Measurements from ENCODE around the gene TCEA3.

Gene TCEA3

DNA sequence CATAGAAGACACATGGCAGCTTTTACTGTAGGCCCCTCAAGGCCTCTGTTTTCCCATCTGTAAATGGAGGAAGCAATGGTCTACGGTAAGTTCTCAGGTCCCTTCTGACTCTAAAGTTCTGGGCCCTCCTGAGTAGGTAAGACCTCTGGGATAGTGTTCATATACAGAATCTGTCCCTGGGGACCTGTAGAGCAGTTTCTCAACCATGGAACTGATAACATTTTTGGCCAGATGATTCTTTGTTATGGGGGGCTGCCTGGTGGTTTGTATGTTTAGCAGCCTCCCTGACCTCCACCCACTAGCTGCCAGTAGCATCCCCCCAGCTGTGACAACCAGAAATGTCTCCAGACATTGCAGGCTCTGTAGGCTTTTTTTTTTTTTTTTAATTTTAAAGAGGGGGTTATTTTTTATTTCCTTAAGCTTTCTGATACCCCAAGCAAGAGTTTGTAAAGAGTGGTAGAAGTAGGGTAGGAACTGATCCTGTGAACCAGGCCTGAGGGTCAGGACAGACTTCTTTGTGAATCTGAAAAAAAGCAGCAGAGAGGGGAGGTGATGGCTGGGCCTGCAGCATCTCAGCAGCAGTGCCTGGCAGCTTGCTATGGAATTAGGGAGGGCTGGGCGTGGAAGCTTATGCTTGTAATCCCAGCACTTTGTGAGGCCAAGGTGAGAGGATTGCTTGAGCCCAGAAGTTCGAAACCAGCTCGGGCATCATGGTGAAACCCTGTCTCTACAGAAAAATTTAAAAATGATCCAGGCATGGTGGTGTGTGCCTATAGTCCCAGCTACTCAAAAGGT is 20.2 kb upstream of the TCEA3 start:
- no peak for DNase-seq

DNA sequence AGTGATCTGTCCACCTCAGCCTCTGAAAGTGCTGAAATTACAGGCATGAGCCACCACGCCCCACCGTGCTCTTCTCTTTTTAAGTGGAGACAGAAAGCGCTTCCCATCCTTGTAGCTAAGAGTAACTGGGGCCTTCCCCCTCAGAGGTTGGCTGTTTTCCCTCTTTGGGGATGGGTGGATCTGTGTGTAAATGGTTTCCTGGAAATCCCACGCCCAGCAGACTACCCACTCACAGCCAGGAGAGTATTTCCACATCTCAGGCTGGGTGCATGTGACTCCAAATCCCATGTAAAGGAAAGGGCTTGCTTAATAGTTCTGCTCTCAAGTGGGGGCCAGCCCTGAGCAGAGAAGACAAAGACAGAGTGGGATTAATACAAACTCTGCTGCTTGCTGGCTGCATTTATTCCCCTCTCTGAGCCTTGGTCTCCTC is 19.6 kb upstream of the TCEA3 start:
- DNase-seq = no peak

DNA sequence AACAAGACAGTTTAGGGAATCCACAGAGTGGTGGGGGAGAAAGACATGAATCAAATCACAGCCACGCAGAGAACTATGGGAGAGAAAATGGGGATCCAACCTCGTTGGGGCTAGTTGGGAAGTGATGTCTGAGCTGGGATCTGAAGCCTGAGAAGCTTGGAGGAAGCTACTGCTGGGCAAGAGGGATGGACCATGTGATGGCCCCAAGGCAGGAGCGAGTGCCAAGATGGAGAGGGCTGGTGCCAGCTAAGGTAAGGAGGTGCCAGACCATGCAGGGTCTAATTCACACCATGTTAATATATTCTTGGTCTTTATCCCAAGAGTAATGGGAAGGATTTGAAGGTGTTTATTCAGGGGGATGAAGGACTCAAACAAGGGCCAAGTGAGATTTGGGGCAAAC is 18.2 kb upstream of the TCEA3 start:
- no peak for DNase-seq

DNA sequence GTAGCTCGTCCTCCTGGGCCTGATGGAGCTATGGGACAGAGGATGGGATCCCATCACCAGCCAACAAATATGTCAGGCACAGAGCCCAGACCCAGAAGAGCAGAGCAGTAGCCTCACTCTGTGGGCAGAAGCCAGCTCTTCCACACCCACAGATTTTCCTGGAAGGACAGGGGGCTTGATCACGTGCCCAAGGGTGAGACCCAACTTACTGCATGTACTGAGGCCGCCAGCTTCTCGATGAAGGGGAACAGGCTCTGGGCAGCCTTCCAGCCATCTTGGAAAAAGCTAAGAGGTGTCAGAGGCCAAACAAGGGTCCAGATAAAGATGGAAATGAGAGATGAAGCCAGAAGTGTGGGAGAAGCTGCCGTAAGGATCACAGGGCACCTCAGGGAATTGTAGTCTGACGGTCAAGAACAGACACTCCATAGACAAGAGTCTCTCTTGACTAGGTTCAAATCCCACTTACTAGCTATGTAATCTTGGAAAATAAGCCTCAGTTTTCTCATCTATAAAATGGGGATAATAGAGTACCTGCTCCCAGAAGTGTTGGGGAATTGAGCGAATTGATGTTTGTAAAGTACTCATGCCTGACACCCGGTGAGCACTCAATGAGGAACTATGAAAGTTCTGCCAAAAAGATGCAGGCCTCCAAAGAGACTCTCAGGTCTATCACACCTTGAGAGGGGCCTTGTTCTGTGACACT is 17.0 kb upstream of the TCEA3 start:
- DNase-seq = no peak

DNA sequence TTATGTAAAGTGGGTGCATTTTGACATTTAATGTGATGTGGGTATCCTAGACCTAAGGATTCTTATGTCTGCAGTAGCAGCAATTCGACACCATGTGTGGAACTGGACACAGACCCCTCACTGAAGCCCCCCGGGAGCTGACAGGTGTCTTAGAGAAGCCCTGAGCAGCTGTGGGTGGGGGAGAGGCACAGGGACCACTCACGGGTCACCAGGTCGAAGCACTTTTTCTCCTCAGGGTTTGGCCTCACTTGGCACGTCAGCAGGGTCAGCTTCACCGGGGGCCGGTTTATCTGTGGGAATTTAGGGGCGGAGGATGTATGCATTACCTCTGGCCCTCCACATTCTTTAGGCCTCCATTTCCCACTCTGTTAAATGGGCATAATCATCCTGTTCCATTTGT is 14.0 kb upstream of the TCEA3 start:
- DNase-seq = no peak

DNA sequence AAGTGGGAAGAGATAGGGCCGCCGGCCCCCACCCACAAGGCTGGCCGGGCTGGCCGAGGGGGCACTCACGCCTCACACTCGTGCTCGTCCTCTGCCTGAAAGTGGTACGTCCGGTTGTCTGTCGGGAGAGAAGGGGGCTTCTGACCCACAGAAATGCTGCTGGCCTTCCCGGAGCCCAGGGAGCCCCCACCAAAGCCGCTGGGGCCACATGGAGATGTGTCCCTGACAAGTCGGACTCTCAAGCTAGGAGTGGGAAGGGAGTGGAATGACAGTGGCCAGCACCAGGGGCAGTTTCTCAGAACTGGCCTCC is 12.8 kb upstream of the TCEA3 start:
- DNase-seq = no peak

DNA sequence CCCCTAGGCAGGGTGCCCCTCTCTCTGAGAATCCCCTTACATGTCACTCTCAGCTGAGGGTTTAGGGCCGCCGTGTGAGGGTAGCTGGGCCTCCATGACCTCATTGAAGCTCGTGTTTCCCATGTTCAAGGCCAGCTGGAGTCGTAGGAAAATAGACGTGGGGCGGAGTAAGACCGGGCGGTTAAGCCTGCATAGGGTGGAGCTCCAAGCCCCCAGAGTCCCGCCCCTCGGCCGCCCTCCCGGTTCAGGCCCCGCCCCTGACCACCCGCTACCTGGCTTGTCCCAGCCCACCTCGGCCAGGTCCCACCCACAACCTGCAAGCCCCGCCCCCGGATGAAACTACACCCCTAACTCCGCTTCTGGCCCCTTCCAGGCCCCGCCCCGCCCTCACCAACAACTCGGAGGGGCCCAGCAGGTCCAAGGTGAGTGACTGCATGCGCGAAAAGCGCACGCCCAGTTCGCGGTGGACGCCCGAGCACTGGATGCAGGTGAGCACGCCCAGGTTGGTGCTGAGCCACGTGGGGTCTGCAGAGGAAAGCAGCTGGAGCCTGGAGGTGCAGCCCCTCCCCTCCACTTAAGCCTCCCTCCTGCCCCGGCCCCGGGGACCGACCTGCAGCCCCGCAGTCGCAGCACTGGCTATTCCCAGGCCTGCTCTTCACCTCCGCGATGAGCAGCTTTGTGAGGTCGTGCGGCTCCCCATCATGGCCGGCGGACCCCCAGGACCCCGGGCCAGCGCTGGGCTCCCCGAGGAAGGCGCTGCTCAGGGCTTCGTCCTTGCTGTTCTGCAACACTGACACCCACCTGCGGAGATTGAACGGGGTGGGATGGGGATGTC is 12.2 kb upstream of the TCEA3 start:
- DNase-seq = no peak

DNA sequence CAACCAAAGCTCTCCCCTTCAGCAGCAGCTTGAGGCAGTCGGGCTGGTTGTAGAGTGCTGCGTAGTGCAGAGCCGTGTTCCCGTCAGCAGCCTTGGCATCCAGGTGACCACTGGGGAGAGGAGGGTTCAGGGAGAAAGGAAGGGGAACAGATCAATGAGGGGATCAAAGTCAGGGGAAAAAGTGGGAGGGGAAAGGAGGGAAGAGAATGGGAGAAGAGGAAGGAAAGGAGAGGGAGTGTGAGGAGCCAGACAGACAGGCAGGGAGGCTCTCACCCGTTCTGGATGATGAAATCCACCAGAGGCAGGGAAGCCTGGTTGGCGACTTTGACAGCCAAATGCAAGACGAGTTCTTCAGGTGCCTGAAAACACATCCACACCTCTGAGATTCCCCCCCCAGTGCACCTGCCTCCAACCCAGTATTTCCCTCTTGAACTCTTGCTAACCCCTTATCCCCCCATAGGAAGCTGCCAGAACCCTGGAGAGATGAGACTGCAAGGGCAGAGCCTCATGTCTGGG is 9.8 kb upstream of the TCEA3 start:
- DNase-seq = no peak

DNA sequence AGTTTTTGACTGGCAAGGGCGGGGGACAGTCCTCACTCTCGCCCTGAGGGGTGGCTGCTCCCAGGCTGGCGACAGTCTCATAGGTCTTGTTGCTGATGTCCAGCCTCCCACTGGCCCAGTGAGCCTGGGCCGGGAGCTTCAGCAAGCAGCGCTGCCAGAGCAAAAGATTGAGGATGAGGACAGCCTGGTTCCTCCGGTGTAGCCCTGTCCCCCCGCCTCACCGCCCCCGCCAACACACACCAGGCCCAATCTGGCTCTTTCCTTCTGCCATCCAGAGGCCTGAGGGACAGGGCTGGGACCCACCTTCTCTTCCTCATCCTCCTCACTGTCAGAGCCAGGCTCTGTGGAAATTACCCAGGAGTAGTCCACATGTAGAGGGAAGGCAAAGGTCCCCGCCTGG is 8.6 kb upstream of the TCEA3 start:
- no peak for DNase-seq

DNA sequence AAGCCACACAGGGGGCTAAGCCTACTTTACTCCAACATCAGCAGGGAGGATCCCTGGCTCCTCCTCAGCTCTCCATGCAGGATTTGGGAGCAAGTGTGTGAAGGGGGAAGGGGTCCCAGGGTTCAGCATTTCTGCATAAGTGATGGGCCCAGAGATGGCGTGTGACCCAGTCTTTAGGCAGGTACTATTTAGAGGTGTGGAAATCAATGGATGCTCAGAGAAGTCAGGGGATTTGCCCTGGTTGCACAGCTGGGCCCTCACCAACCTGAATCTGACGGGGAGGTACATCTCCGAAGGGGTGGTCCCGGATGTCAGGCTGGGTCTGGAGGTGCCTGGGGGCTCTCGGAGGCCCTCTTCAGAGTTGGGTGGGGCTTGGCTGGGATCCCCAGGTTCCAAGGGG is 6.9 kb upstream of the TCEA3 start:
- DNase-seq = no peak

DNA sequence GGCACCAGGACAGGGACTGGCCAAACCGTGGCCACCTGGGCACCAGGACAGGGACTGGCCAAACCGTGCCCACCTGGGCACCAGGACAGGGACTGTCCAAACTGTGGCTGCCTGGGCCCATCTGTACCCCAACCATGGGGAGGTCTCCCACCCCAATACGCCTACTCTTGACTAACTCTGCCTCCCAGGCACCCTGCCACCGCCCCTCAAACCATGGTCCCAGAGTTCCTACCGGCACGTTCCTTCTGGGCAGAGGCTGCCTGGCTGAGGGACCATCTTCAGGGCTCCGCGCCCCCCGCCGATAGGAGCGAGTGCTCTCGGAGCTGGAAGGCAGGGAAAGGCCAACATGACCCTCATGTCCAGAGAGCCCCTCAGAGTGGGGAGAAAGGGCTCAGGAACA is 6.3 kb upstream of the TCEA3 start:
- DNase-seq = no peak

DNA sequence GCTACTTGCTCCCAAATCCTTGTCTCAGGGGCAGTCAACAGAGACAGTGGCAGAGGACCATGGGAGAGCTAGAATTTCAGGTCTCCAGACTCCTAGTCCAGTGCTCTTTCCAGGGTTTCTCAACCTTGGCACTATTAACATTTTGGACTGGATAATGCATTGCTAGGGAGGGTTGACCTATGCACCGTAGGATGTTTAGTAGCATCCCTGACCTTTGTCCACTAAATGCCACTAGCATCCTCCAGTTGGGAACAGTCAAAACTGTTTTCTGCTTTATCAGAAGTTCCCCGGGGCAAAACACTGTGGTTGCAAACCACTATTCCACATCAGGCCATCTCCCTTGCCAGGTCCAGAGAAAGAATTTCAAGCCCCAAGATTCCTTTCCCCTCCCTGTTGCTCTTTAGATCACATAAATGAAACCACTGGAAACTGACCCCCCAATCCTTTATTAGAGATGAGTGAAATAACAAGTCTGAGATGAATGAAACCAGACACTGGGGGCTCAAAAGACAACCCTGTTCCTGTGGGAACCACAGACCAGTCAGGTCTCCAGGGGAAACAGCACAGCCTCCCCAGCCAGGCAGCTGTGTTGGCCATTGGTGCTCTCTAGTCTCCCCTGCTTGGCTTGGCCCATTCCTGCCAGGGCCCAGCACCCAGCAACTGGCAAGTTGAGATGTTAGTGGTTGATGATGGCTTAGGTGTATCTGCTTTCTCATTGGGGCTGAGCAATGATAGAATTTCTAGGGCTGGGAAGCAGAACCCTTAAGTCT is 3.8 kb upstream of the TCEA3 start:
- no peak for DNase-seq

DNA sequence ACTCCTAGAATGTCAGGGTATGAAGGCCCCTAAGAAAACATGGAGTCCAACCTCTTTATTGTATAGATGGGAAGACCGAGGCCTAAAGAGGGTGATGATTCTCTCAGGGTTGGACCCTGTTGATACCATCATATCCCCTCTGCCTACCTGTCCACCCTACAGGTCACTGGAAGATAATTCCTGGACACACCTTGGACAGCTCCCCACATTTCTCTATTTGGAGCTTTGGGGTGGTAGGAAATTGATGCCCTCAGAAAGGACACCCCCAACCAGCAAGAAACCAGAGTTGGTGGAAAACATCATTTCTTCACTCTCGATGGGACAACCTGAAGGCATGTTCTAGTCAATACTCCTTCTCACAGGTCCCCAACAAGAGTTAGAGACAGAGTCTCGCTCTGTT is 3.0 kb upstream of the TCEA3 start:
- no peak for DNase-seq

DNA sequence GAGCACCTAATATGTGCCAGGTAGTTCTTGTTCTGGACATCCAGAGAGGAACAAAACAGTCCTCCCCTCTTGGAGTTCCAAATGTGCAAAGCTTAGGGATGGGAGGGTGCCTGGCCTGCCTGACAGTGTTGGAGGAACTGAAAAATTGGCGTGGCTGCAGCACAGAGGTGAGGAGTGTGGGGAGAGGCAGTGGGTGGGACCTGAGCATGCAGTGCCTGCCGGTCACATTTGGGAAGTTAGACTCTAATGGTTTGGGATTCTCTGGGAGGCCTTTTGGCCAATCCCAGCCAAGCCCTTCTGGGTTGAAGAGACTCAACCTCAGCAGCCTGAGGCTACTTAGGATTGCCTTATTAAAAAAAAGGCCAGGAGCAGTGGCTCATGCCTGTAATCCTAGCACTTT is 2.3 kb upstream of the TCEA3 start:
- no peak for DNase-seq

DNA sequence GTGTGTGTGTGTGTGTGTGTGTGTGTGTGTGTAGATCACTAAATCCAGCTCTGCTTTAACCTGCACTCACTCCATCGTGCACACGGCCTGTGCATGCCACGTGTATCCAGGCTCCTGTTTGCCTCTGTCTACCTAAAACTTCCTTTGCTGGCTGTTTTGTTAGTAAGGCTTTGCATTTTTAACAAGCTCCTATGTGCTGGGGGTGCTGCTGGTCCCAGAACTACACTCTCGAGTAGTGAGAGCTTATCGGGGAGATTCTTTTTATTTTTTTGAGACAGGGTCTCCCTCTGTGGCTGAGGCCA is 596 bp upstream of the TCEA3 start:
- DNase-seq = no peak

DNA sequence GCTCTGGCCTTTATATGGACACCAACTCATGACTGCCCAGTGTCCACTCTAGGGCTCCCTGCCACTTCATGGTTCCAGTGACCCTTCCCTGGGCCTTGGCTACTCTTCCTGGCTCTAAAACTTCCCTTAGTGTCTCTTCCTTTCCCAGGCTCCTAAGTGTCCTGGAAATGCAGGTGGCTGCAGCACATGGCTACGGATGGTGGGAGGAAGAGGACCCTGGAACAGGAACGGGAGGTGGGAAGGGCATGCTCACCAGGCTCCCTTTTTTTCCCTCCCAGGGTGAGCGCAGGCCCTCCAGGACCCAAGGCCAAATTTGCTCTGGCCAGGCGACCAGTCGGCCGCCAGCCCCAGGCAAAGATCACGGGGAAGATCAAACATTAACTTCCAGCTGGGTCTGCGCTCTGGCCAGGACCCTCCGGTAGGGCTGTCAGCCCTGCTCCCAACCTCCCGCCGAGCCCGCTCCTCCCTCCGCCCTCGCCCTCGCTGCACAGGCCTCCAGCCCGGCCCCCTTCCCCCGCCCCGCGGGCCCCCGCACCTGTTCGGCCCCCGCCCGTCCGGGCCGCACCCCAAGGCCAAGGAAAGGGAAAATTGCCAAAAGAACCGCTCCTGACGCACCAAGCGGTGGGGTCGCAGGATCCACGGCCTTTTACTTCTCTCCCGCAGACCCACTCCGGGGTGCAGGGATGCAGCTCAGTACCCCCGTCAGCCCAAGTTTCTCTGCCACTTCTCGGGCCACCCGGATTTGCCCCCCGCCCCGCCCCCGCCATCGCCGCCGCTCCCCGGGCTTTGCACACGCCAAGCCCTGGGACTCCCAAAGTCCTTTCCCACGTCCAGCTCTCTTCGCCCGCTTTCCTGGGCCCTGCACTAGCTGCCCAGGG is 894 bp downstream of the TCEA3 start:
- DNase-seq = no peak

DNA sequence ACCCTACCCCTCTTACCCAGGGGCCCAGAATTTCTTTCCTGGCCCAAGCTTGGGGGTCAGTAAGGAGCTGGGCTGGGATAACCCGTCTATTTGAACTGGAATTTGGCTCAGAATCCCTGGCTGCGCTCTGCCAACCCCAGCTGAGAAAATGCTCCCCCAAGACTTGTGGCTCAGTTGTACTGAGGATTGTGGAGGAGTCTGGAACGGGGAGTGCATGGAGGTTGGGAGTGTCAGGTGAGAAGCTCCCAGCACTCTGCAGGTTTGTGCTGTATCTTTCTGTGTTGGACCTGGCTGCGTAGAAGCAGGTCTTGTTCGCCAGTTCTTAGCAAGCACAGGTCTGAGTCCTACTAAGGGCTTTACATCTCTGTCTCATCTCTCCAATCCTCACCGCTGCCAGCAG is 1.6 kb downstream of the TCEA3 start:
- DNase-seq = no peak

DNA sequence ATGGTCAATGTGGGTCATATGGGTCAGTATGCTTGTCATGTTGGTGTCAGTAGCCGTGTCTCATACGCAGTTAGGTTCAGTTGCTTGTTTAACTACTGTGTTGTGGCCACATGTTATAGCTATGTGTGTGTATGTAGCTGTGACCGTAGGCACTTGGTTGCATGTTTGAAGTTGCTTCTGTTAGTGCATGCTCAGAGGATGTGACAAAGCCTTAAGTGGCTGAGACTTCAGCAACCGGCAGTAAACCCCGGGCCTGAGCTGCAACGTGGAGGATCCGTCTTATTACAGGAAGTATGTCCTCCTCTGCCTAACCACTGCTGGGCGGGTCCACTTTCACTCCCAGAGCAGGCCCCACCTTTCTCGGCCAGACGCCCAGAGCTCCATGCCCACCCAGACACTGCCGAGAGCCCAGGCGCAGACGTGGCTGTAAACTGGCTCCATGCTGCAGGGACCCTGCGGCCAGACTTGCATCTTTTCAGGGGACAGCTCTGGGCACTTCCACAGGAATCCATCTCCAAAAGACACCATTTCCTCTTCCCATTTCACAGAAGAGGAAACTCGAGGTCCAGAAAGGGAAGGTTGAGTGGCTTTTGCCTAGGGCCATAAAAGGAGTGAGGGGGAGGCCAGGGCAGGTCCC is 2.2 kb downstream of the TCEA3 start:
- DNase-seq = peak; percentile 86

DNA sequence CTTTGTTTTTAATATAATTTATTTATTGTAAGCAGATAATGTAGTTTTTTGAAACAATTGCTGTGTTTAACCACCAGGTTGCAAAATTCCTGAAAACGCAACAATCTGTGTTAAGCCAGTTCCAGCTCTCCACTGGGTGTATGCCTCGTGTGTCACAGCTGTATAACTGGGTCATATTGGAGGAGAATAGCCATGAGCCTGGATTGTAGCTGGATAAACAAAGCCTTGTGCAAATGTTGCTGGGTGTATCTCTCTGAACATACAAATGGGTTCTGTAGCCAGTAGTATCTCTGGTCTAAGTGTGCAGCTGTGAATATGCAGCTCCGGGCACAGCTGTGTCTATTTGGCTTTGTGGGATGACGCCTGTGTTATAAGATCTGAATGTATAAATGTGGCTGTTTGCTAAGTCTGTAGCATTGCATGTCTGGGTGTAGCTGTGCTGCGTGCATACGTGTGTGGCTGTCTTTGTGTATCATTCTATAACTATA is 2.8 kb downstream of the TCEA3 start:
- no peak for DNase-seq

DNA sequence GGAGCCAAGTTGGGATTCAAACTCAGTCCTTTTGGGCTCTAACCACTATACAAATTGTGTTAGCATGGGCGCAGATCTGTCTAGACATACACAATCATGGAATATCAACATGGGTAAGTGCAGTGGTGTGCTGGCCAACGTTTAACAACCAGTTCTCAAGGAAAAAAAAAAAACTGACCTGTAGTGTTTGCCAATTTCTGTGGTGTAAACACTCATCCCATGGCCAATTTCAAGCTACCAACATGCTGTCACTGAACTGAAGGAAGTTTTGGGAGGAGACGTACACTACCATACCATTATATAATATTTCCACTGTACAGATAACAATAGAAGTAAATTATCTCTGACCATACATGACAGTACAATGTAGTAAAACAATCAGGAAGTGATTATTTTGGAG is 3.2 kb downstream of the TCEA3 start:
- no peak for DNase-seq

DNA sequence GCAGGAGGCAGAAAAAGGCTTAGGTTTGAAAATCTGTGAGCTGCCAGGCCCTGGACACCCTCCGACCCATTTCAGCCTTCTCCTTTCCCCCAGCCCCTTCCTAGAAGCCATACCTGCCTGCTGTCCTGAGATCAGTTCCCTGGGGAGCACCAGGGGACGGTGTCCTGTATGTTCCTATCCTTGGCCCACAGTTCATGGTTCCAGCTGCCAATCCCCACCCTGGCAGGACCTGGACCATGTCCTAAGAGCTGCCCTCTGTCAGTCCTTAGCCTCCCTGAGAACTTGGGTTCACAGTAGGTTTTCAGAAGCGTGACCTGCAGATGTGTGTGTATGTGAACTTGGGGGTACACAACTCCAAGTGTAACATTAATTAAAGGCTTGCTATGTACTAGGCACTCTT is 3.8 kb downstream of the TCEA3 start:
- no peak for DNase-seq

DNA sequence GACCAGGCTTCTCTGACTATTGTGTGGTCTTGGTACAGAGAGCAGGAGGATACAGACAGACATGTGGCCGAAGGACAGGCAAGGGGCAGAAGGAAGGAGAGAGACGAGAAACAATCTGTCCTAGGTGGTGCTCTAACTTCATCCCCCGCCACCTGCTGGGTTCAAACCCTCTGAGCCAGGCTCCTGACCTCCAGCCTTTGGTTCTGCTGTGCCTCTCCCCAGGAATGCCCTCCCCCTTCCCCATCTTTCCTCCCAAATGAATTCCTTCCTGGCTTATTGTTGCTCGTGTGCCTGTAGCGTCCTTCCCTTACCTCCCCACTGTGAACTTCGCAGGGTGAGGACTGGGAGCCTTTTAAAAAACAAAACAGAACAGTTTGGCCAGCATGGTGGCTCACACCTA is 5.4 kb downstream of the TCEA3 start:
- DNase-seq = no peak
